HG03039 (cell line): ENCODE data around the gene MS4A8.
"Not testable (repeated sequence)": the region's sequence is repeated elsewhere in the genome, so short reads cannot be mapped to it uniquely, and the experiment has no call there.

Source experiments
- ATAC-seq: cut with Tn5 transposase; IDR thresholded peaks from one replicate; pipeline ENCODE4 v1.9.1; 2021; ENCODE audit warnings: mild to moderate bottlenecking, moderate library complexity; ENCODE audit not compliant: unreplicated experiment

The MS4A8 gene

GRCh38 chr11:60699284-60699691 is at the start of gene MS4A8:
MS4A8 (plus strand) TSS chr11:60699612; CDS start chr11:60700861, 1,249 bp downstream.
- ATAC-seq, result no peak

GRCh38 chr11:60657888-60658287 is 41.5 kb upstream of the MS4A8 start:
- no peak for ATAC-seq

GRCh38 chr11:60658409-60658808 is 41.0 kb upstream of the MS4A8 start:
- no peak for ATAC-seq

GRCh38 chr11:60672255-60672654 is 27.2 kb upstream of the MS4A8 start:
- no peak for ATAC-seq

- ATAC-seq, result not testable (repeated sequence)
Observed at GRCh38 chr11:60678231-60678630, 21.2 kb upstream of the MS4A8 start.

- ATAC-seq, result no peak
Observed at GRCh38 chr11:60679879-60680278, 19.5 kb upstream of the MS4A8 start.

GRCh38 chr11:60680455-60681119 is 18.8 kb upstream of the MS4A8 start:
- no peak for ATAC-seq

- ATAC-seq, result not testable (repeated sequence)
Observed at GRCh38 chr11:60684541-60684848, 14.9 kb upstream of the MS4A8 start.

- no peak for ATAC-seq
Observed at GRCh38 chr11:60691661-60692060, 7.8 kb upstream of the MS4A8 start.

GRCh38 chr11:60699936-60700335 is 524 bp downstream of the MS4A8 start:
- no peak for ATAC-seq

- ATAC-seq, result no peak
Observed at GRCh38 chr11:60700689-60701468, 1.5 kb downstream of the MS4A8 start.

- ATAC-seq, result no peak
Observed at GRCh38 chr11:60701469-60701818, 2.0 kb downstream of the MS4A8 start.

GRCh38 chr11:60703374-60703773 is 4.0 kb downstream of the MS4A8 start:
- no peak for ATAC-seq

- ATAC-seq, result no peak
Observed at GRCh38 chr11:60705895-60706294, 6.5 kb downstream of the MS4A8 start.

- no peak for ATAC-seq
Observed at GRCh38 chr11:60706931-60707330, 7.5 kb downstream of the MS4A8 start.

GRCh38 chr11:60710482-60710881 is 11.1 kb downstream of the MS4A8 start:
- ATAC-seq, result no peak

GRCh38 chr11:60711276-60711675 is 11.9 kb downstream of the MS4A8 start:
- no peak for ATAC-seq

- ATAC-seq, result not testable (repeated sequence)
Observed at GRCh38 chr11:60713423-60713822, 14.0 kb downstream of the MS4A8 start.

- ATAC-seq, result no peak
Observed at GRCh38 chr11:60717956-60718355, 18.5 kb downstream of the MS4A8 start.

- ATAC-seq, result no peak
Observed at GRCh38 chr11:60718524-60719316, 19.3 kb downstream of the MS4A8 start.

GRCh38 chr11:60719391-60719790 is 20.0 kb downstream of the MS4A8 start:
- ATAC-seq, result no peak

GRCh38 chr11:60720460-60720859 is 21.0 kb downstream of the MS4A8 start:
- ATAC-seq, result no peak
